Endothelial cell of umbilical vein (primary cell): ENCODE results near the gene SCNN1B. TPM values are rescaled to one million over a fixed set of nuclear protein-coding genes. Genes with fewer than 3 reads are reported as not detected.

Source experiments
- BruUV-seq: library from RNA; stranded (reverse); fragments of 400-500 nt; replicated peaks from 2 replicates; lab custom pipeline; 2021; lab: Mats Ljungman, UMichigan
- CTCF ChIA-PET: fragments of 300-600, 350-600 bp; sonication (Branson Sonifier 250); formaldehyde crosslinking; loops from one replicate; lab custom pipeline; 2021; ENCODE audit warnings: antibody characterized with exemption, inconsistent platforms; lab: Charles Lee
- POLR2A ChIA-PET: fragments of 300-600, 350-600 bp; sonication (Branson Sonifier 250); formaldehyde crosslinking; loops from one replicate; lab custom pipeline; 2021; ENCODE audit warnings: antibody characterized with exemption, inconsistent platforms; lab: Charles Lee
- DNase-seq: peaks from one replicate; pipeline ENCODE4 v3.0.0-alpha.2; 2011; ENCODE audit warnings: low read depth, low spot score
- FAIRE-seq: peaks from 2 replicates; lab custom pipeline; 2011; peaks lifted over from hg19 to GRCh38; lab: Jason Lieb, UNC
- H2AFZ ChIP-seq: 2 replicates; pipeline ENCODE4 v1.6.0; 2012; ENCODE audit warnings: low read depth, low read length, control low read depth, inconsistent platforms
- H3K27ac ChIP-seq: 2 replicates; pipeline ENCODE4 v1.5.1; 2011; ENCODE audit warnings: low read depth, mild to moderate bottlenecking, control low read depth, low read length, moderate library complexity; ENCODE audit not compliant: insufficient read depth
- H3K27me3 ChIP-seq, 2 experiments: 2 replicates each; pipeline versions ENCODE4 v1.6.0 to v1.6.1; 2011; ENCODE audit warnings: low read length in 2 of 2, mixed read lengths in 1 of 2; ENCODE audit not compliant: control insufficient read depth in 2 of 2, insufficient read depth in 2 of 2
- H3K36me3 ChIP-seq, 2 experiments: 2 replicates in 1 of 2; 3 replicates in 1 of 2; pipeline ENCODE4 v1.5.1; 2011; ENCODE audit warnings: low read length in 2 of 2, mild to moderate bottlenecking in 1 of 2, moderate library complexity in 1 of 2; ENCODE audit not compliant: control insufficient read depth in 2 of 2, insufficient read depth in 2 of 2; ENCODE audit errors: extremely low read depth in 1 of 2
- H3K4me1 ChIP-seq: 3 replicates; pipeline ENCODE4 v1.5.1; 2011; ENCODE audit warnings: mild to moderate bottlenecking, low read length; ENCODE audit not compliant: control insufficient read depth, insufficient read depth; ENCODE audit errors: extremely low read depth
- H3K4me2 ChIP-seq: 2 replicates; pipeline ENCODE4 v1.6.1; 2011; ENCODE audit warnings: low read length, control low read depth, mixed read lengths; ENCODE audit not compliant: insufficient read depth
- H3K4me3 ChIP-seq, 3 experiments: fragments of 200-600 bp in 1 of 3; sonication (generic), shearing (Covaris generic) in 1 of 3; replicated peaks in 1 of 3; 2 replicates each; pipeline ENCODE4 v1.5.1; 2011 to 2016; ENCODE audit warnings: control low read depth in 3 of 3, low read length in 3 of 3, mild to moderate bottlenecking in 2 of 3, inconsistent platforms in 1 of 3, low read depth in 1 of 3, moderate library complexity in 1 of 3; ENCODE audit not compliant: insufficient read depth in 1 of 3
- H3K79me2 ChIP-seq: 2 replicates; pipeline ENCODE4 v1.6.0; 2012; ENCODE audit warnings: low read length, inconsistent platforms; ENCODE audit not compliant: control insufficient read depth, insufficient read depth
- H3K9ac ChIP-seq: replicated peaks from 2 replicates; pipeline ENCODE3; 2011; ENCODE audit warnings: low read length, control low read depth; ENCODE audit not compliant: insufficient read depth; ENCODE audit errors: extremely low read depth
- H3K9me1 ChIP-seq: replicated peaks from 3 replicates; pipeline ENCODE4 v1.6.0; 2011; ENCODE audit warnings: mild to moderate bottlenecking, low read length; ENCODE audit not compliant: control insufficient read depth, insufficient read depth; ENCODE audit errors: extremely low read depth
- H3K9me3 ChIP-seq: replicated peaks from 2 replicates; pipeline ENCODE4 v1.5.1; 2012; ENCODE audit warnings: low read length, inconsistent platforms; ENCODE audit not compliant: control insufficient read depth, insufficient read depth
- H4K20me1 ChIP-seq: replicated peaks from 2 replicates; pipeline ENCODE3; 2011; ENCODE audit warnings: mild to moderate bottlenecking, low read length; ENCODE audit not compliant: control insufficient read depth, insufficient read depth; ENCODE audit errors: extremely low read depth
- CTCF ChIP-seq, 2 donors: IDR thresholded peaks; 1 replicate in 1 of 2; 2 replicates in 1 of 2; pipeline ENCODE4 v1.5.1; 2011; ENCODE audit warnings: low read length in 2 of 2, mild to moderate bottlenecking in 2 of 2, moderate library complexity in 2 of 2, control low read depth in 1 of 2, inconsistent platforms in 1 of 2, low read depth in 1 of 2; ENCODE audit not compliant: insufficient read depth in 1 of 2; ENCODE audit errors: extremely low read depth in 1 of 2
- EZH2 ChIP-seq: IDR thresholded peaks from 2 replicates; pipeline ENCODE4 v1.6.1; 2012; ENCODE audit warnings: borderline replicate concordance, low read depth, mild to moderate bottlenecking, moderate library complexity, low read length, inconsistent platforms; ENCODE audit not compliant: severe bottlenecking
- FOS ChIP-seq: IDR thresholded peaks from 2 replicates; pipeline ENCODE4 v1.6.1; 2011; ENCODE audit warnings: mild to moderate bottlenecking, low read length, moderate library complexity, borderline replicate concordance; ENCODE audit not compliant: insufficient read depth
- GATA2 ChIP-seq: IDR thresholded peaks from 2 replicates; pipeline ENCODE4 v1.7.0; 2011; ENCODE audit warnings: low read depth, mild to moderate bottlenecking, moderate library complexity, mixed read lengths, low read length; ENCODE audit not compliant: insufficient read length, insufficient read depth
- JUN ChIP-seq: IDR thresholded peaks from 2 replicates; pipeline ENCODE4 v1.6.1; 2011; ENCODE audit warnings: borderline replicate concordance, low read depth; ENCODE audit not compliant: insufficient read length, insufficient read depth
- MAX ChIP-seq: IDR thresholded peaks from 2 replicates; pipeline ENCODE4 v1.6.1; 2011; ENCODE audit not compliant: insufficient read depth, insufficient read length
- MYC ChIP-seq: IDR thresholded peaks from one replicate; pipeline ENCODE4 v1.6.1; 2011; ENCODE audit warnings: mild to moderate bottlenecking, low read depth, low read length
- POLR2A ChIP-seq: IDR thresholded peaks from 2 replicates; pipeline ENCODE4 v1.6.1; 2012; ENCODE audit warnings: low read depth, mild to moderate bottlenecking, control low read depth, low read length
- POLR2AphosphoS5 ChIP-seq: IDR thresholded peaks from 2 replicates; pipeline ENCODE4 v1.6.1; 2012; ENCODE audit warnings: low read depth, mild to moderate bottlenecking, control low read depth, low read length, moderate library complexity; ENCODE audit not compliant: insufficient read depth
- dilution Hi-C: fragments of 300-500 bp; cut with MboI; formaldehyde crosslinking; loops from one replicate; pipeline ENCODE4 v1.15.0; 2019; ENCODE audit warnings: low sequenced_read_pairs; ENCODE audit not compliant: extremely low pct_ligation_motif_present
- intact Hi-C: fragments of 100-400 bp; cut with micrococcal nuclease; formaldehyde crosslinking; loops from one replicate; pipeline ENCODE4 v1.10.0; 2022
- polyA plus RNA-seq, 4 experiments: library from polyadenylated mRNA; depleted of rRNA in 3 of 4; stranded (reverse) in 3 of 4; unstranded in 1 of 4; fragments of >200 nt; gene quantifications; 2 replicates each; pipeline versions ENCODE4 v1.2.1 to v1.2.3, GENCODE V29; 2011 to 2012; ENCODE audit warnings: missing spikeins in 1 of 4
- total RNA-seq: library from RNA; stranded (reverse); gene quantifications from 2 replicates; pipeline ENCODE4 v1.2.3, GENCODE V29; 2021

SCNN1B gene
- total and polyA plus RNA-seq, 2 donors (not counting 3 experiments of a cell fraction or from before 2014, with no cell fraction given): not detected

- peaks cover 24% of the 10 kb centered on the region for H3K4me1 ChIP-seq
Observed at GRCh38 chr16:23423496-23424049, 121.5 kb downstream of the SCNN1B start.

GRCh38 chr16:23424292-23424958, 122.3 kb downstream of the SCNN1B start:
- ChIA-PET POLR2A (interaction anchor here (0.7 to 0.9 kb wide), 2 partner anchors 11 to 332 kb away, joined by 3 to 6 read pairs; no protein-coding TSS in a partner anchor), CTCF (interaction anchor here (0.5 to 4.8 kb wide), 11 partner anchors 9 to 524 kb away, joined by 3 to 73 read pairs (median 4); no protein-coding TSS in a partner anchor)
- no peaks in the 10 kb centered on the region for H3K27me3 ChIP-seq

More at GRCh38 chr16:23423496-23424049, 121.5 kb downstream of the SCNN1B start:
- peak; percentile 99 for TF ChIP-seq JUN
- no peak for TF ChIP-seq MAX
- peak; percentile 63 for TF ChIP-seq POLR2AphosphoS5
- peak; percentile 99 for TF ChIP-seq FOS
- Histone ChIP-seq H3K27me3 (no peaks in the 10 kb centered on the region), H3K9me3 (no peaks in the 10 kb centered on the region), H4K20me1 (no peaks in the 10 kb centered on the region), H3K4me2 (peak overlapping the region; percentile 42), H2AFZ (peak overlapping the region; percentile 69), H3K9me1 (no peaks in the 10 kb centered on the region), H3K9ac (peak overlapping the region; percentile 63), H3K36me3 (peaks cover 0 to 2% of the 10 kb centered on the region in 2 experiments), H3K27ac (peak overlapping the region; percentile 96), H3K4me3 (no peak overlapping the region), H3K79me2 (no peaks in the 10 kb centered on the region)
- CTCF ChIA-PET: interaction anchor here (0.5 to 4.8 kb wide), 11 partner anchors 9 to 1105 kb away, joined by 3 to 73 read pairs (median 4); no protein-coding TSS in a partner anchor
- dilution Hi-C loops (no loop called here), intact Hi-C loops (loop anchor here (1.0 to 2.0 kb wide), 4 partner anchors 19 to 289 kb away; partner anchors contain the start of genes EARS2 and UBFD1)
- DNase-seq (peak; percentile 100), FAIRE-seq (peak; percentile 97)
- POLR2A ChIA-PET: interaction anchor here (0.7 to 0.9 kb wide), 2 partner anchors 12 to 331 kb away, joined by 3 to 6 read pairs; no protein-coding TSS in a partner anchor
- no TSS peak for BruUV-seq

More at GRCh38 chr16:23424292-23424958, 122.3 kb downstream of the SCNN1B start:
- peak overlapping the region; percentile 26 for H3K9ac ChIP-seq
- FAIRE-seq (no peak), DNase-seq (peak; percentile 31)
- peak overlapping the region; percentile 96 for H3K27ac ChIP-seq
- no peak overlapping the region for H3K4me2 ChIP-seq
- no peaks in the 10 kb centered on the region for H3K36me3 ChIP-seq
- intact Hi-C loops: no loop called here
- no peaks in the 10 kb centered on the region for H3K79me2 ChIP-seq
- H3K4me1 ChIP-seq: peaks cover 24% of the 10 kb centered on the region
- H3K9me1 ChIP-seq: no peaks in the 10 kb centered on the region
- no peaks in the 10 kb centered on the region for H3K9me3 ChIP-seq
- H2AFZ ChIP-seq: no peak overlapping the region
- dilution Hi-C loops: no loop called here
- H3K4me3 ChIP-seq: no peak overlapping the region
- TF ChIP-seq MAX (no peak), CTCF (IDR thresholded peaks at IDR 0.05; ENCODE audit: extremely low read depth in 1 of 2, insufficient read depth in 1 of 2, low read depth in 1 of 2, low read length in 2 of 2) (no peak), FOS (no peak), GATA2 (no peak), POLR2AphosphoS5 (no peak), POLR2A (no peak), MYC (no peak), JUN (no peak), EZH2 (no peak)
- no peaks in the 10 kb centered on the region for H4K20me1 ChIP-seq
- BruUV-seq: no TSS peak
